NT2/D1 (cell line): ENCODE results near the gene SMOC2.

Experiments used
- DNase-seq: peaks from one replicate; pipeline ENCODE4 v3.0.0-alpha.2; 2011; ENCODE audit warnings: low read depth, low spot score
- H3K27me3 ChIP-seq: 2 replicates; pipeline ENCODE4 v1.6.0; 2011; ENCODE audit warnings: mild to moderate bottlenecking; ENCODE audit not compliant: insufficient read length, insufficient read depth
- H3K36me3 ChIP-seq: 2 replicates; pipeline ENCODE4 v1.6.1; 2011; ENCODE audit warnings: mild to moderate bottlenecking, low read length, mixed read lengths; ENCODE audit not compliant: insufficient read depth, insufficient read length
- H3K4me1 ChIP-seq: 2 replicates; pipeline ENCODE4 v1.5.1; 2011; ENCODE audit not compliant: insufficient read depth, insufficient read length
- H3K4me3 ChIP-seq: 2 replicates; pipeline ENCODE4 v1.5.1; 2011; ENCODE audit warnings: low read depth; ENCODE audit not compliant: insufficient read length
- H3K9ac ChIP-seq: 2 replicates; pipeline ENCODE4 v1.6.0; 2011; ENCODE audit warnings: low read depth; ENCODE audit not compliant: insufficient read length
- H3K9me3 ChIP-seq: 2 replicates; pipeline ENCODE4 v1.5.1; 2011; ENCODE audit warnings: mild to moderate bottlenecking, low read length; ENCODE audit not compliant: insufficient read depth
- SUZ12 ChIP-seq: IDR thresholded peaks from 2 replicates; pipeline ENCODE4 v1.6.1; 2011; ENCODE audit not compliant: insufficient read length, insufficient read depth; ENCODE audit errors: extremely low read depth
- YY1 ChIP-seq: IDR thresholded peaks from 2 replicates; pipeline ENCODE4 v1.6.1; 2011; ENCODE audit not compliant: insufficient read length, insufficient read depth
- ZNF274 ChIP-seq: IDR thresholded peaks from 2 replicates; pipeline ENCODE4 v1.6.1; 2011; ENCODE audit warnings: mild to moderate bottlenecking, low read depth, low read length

Gene SMOC2

DNA sequence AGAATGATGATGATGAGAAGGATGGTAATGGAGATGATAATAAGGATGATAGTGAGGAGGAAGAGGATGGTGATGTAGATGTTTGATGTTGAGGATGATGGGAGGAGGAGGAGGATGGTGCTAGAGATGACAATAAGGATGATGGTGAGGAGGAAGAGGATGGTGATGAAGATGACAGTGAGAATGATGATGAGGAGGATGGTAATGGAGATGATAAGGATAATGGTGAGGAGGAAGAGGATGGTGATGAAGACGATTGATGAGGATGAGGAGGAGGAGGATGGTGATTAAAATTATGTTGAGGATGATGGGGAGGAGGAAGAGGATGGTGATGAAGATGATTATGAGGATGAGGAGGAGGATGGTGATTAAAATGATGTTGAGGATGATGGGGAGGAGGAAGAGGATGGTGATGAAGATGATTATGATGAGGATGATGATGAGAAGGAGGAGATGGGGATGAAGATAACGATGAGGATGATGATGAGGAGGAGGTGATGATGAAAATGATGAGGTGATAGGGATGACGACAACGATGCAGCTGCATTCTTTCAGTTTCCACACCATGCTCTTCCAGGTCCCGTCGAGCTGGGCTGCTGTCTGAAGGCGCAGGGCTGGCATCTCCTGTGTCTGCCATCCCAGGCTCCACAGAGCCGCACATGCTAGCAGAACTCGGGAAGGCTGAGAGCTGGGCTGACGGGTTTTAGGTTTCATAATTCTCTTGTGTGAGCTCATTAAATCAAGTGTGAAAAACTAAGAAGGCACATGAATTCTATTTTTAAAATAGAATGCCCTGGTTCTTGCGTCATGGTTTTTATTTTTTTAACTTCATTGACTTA lies 274.9 kb downstream of the SMOC2 start:
- Histone ChIP-seq H3K27me3 (no peaks in the 10 kb centered on the region), H3K9me3 (peaks cover 36% of the 10 kb centered on the region; the same call in 1 of the 2 replicates), H3K9ac (no peak overlapping the region), H3K4me3 (no peak overlapping the region), H3K4me1 (no peaks in the 10 kb centered on the region), H3K36me3 (no peaks in the 10 kb centered on the region)
- no peak for TF ChIP-seq ZNF274
- TF ChIP-seq SUZ12: no peak
- no peak for TF ChIP-seq YY1
- no peak for DNase-seq

- Histone ChIP-seq H3K9me3 (peaks cover 38% of the 10 kb centered on the region; the same call in 1 of the 2 replicates), H3K9ac (no peak overlapping the region), H3K27me3 (no peaks in the 10 kb centered on the region), H3K4me3 (no peak overlapping the region), H3K4me1 (no peaks in the 10 kb centered on the region), H3K36me3 (no peaks in the 10 kb centered on the region)
- TF ChIP-seq ZNF274: no peak
- TF ChIP-seq SUZ12: no peak
- no peak for TF ChIP-seq YY1
- DNase-seq: no peak
Observed at GRCh38 chr6:168716581-168716980, 275.6 kb downstream of the SMOC2 start.

DNA sequence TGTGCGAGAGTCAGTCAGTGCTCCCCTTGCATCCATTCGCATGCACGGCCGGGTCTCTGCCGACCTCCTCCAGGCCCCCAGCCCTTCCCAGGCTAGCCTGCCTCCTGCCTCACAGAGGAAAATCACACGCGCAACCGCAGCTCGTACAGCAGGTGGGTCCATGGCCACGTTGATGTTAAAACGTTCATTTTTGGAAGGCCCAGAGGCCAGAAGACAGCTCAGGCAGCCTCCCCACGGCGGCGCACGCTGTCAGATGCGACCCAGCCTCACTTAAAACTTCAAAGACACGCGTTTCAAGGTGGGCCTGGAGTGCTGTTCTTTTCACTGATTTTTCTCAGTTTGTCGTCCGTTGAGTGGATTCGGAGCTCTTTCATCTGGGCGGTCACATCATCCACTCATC lies 276.5 kb downstream of the SMOC2 start:
- peaks cover 36% of the 10 kb centered on the region; the same call in 1 of the 2 replicates for H3K9me3 ChIP-seq
- no peaks in the 10 kb centered on the region for H3K4me1 ChIP-seq
- no peak for DNase-seq
- H3K36me3 ChIP-seq: no peaks in the 10 kb centered on the region
- TF ChIP-seq YY1: no peak
- no peak for TF ChIP-seq ZNF274
- no peak for TF ChIP-seq SUZ12
- H3K4me3 ChIP-seq: no peak overlapping the region
- H3K9ac ChIP-seq: no peak overlapping the region
- H3K27me3 ChIP-seq: no peaks in the 10 kb centered on the region
